Loucy (cell line): Measurements from ENCODE around the gene ANXA11.
"Not testable (repeated sequence)": the region's sequence is repeated elsewhere in the genome, so short reads cannot be mapped to it uniquely, and the experiment has no call there.

Source experiments
- H2AFZ ChIP-seq: fragments of 200-600 bp; sonication (generic); 2 replicates; pipeline ENCODE4 v1.6.0; 2016; ENCODE audit warnings: antibody characterized with exemption, mild to moderate bottlenecking, low read length, moderate library complexity
- H3F3A ChIP-seq: fragments of 200-600 bp; 2 replicates; pipeline ENCODE4 v1.6.0; 2016; ENCODE audit warnings: antibody characterized with exemption, low read depth, mild to moderate bottlenecking
- H3K27me3 ChIP-seq: fragments of 200-600 bp; sonication (generic); 2 replicates; pipeline ENCODE4 v1.6.1; 2014; ENCODE audit warnings: low read length, mild to moderate bottlenecking; ENCODE audit not compliant: insufficient read depth, poor library complexity, severe bottlenecking
- H3K36me3 ChIP-seq: fragments of 200-600 bp; sonication (generic); 2 replicates; pipeline ENCODE4 v1.6.1; 2016; ENCODE audit warnings: low read length; ENCODE audit not compliant: insufficient read depth
- H3K4me1 ChIP-seq: fragments of 200-600 bp; sonication (generic); 2 replicates; pipeline ENCODE4 v1.5.1; 2014; ENCODE audit warnings: low read length, mild to moderate bottlenecking; ENCODE audit not compliant: insufficient read depth, poor library complexity, severe bottlenecking
- H3K4me2 ChIP-seq: fragments of 200-600 bp; sonication (generic); 2 replicates; pipeline ENCODE4 v1.6.0; 2014; ENCODE audit warnings: antibody characterized with exemption, low read length, low read depth, mild to moderate bottlenecking; ENCODE audit not compliant: poor library complexity, severe bottlenecking
- H3K4me3 ChIP-seq: fragments of 200-600 bp; sonication (generic); 2 replicates; pipeline ENCODE4 v1.5.1; 2014; ENCODE audit warnings: low read length, mild to moderate bottlenecking, mixed read lengths; ENCODE audit not compliant: poor library complexity, severe bottlenecking
- H3K79me2 ChIP-seq: fragments of 200-600 bp; sonication (generic); 2 replicates; pipeline ENCODE4 v1.6.1; 2014; ENCODE audit warnings: low read length; ENCODE audit not compliant: insufficient read depth
- H3K9ac ChIP-seq: fragments of 200-600 bp; sonication (generic); 2 replicates; pipeline ENCODE4 v1.6.0; 2014; ENCODE audit warnings: mild to moderate bottlenecking, low read depth, low read length, moderate library complexity; ENCODE audit not compliant: poor library complexity, severe bottlenecking
- H3K9me2 ChIP-seq: fragments of 200-600 bp; sonication (generic); replicated peaks from 2 replicates; pipeline ENCODE4 v1.6.1; 2016; ENCODE audit warnings: low read depth, low read length, mixed read lengths
- H3K9me3 ChIP-seq: fragments of 200-600 bp; sonication (generic); 2 replicates; pipeline ENCODE4 v1.6.1; 2014; ENCODE audit warnings: mild to moderate bottlenecking, antibody characterized with exemption, low read length, low read depth; ENCODE audit not compliant: insufficient read depth
- H4K20me1 ChIP-seq: fragments of 200-600 bp; sonication (generic); 2 replicates; pipeline ENCODE4 v1.6.0; 2014; ENCODE audit warnings: antibody characterized with exemption, low read length, mild to moderate bottlenecking; ENCODE audit not compliant: insufficient read depth, poor library complexity, severe bottlenecking
- CTCF ChIP-seq: fragments of 200-600 bp; sonication (generic); conservative IDR thresholded peaks from 2 replicates; pipeline ENCODE4 v1.5.1; 2014; ENCODE audit warnings: mild to moderate bottlenecking, antibody characterized with exemption, low read length
- EZH2phosphoT487 ChIP-seq: fragments of 200-600 bp; IDR thresholded peaks from 2 replicates; pipeline ENCODE4 v1.6.1; 2018; ENCODE audit warnings: antibody characterized with exemption, mild to moderate bottlenecking, moderate library complexity, borderline replicate concordance

Gene ANXA11

GRCh38 chr10:80136134-80136571 lies 69.2 kb downstream of the ANXA11 start:
- Histone ChIP-seq H3K36me3 (no peaks in the 10 kb centered on the region), H3K4me1 (no peaks in the 10 kb centered on the region), H3K79me2 (no peaks in the 10 kb centered on the region), H2AFZ (no peak overlapping the region), H3K4me2 (no peak overlapping the region), H3K4me3 (no peak overlapping the region), H3F3A (no peaks in the 10 kb centered on the region), H4K20me1 (no peaks in the 10 kb centered on the region), H3K9me2 (no peaks in the 10 kb centered on the region), H3K27me3 (no peaks in the 10 kb centered on the region), H3K9ac (no peak overlapping the region), H3K9me3 (no peaks in the 10 kb centered on the region)
- TF ChIP-seq CTCF: no peak
- TF ChIP-seq EZH2phosphoT487: no peak

DNA sequence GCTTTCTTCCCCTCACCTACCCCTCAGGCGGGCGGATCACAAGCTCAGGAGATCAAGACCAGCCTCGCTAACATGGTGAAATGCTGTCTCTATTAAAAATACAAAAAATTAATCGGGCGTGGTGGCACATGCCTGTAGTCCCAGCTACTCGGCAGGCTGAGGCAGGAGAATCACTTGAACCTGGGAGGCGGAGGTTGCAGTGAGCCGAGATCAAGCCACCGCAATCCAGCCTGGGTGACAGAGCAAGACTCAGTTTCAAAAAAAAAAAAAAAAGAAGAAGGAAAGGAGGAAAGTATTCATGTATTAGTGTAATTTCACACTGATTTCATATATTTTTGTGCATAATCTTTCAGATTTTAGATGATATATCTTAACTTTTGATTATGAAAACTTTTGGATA lies 71.7 kb downstream of the ANXA11 start:
- not testable (repeated sequence) for H2AFZ ChIP-seq, H3K9ac ChIP-seq, H3K4me1 ChIP-seq, H3K27me3 ChIP-seq, H3K79me2 ChIP-seq, H3F3A ChIP-seq, H3K4me3 ChIP-seq, H3K9me2 ChIP-seq, H4K20me1 ChIP-seq, H3K9me3 ChIP-seq, H3K36me3 ChIP-seq, H3K4me2 ChIP-seq

DNA sequence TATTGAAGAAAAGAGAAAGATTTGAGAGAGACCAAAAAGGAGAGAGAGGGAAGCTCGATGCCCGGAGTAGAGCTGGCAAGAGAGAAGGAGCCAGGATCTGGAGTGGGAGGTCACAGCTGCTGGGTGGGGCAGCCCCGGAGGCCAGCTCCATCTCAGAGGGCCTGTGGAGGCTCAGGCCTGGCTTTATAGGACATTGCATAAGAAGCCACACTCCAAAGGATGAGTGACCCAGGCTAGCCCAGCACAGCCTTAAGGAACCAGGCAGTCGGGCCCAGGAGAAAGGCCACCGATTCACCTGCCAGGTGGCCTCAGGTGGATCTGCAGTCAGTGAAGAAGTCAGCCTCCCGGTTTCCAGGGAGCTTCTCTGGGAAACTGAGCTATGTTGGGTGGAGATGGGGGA lies 72.1 kb downstream of the ANXA11 start:
- no peak overlapping the region for H3K4me3 ChIP-seq
- H3F3A ChIP-seq: no peaks in the 10 kb centered on the region
- no peaks in the 10 kb centered on the region for H3K9me3 ChIP-seq
- no peak overlapping the region for H3K4me2 ChIP-seq
- TF ChIP-seq EZH2phosphoT487: no peak
- no peak for TF ChIP-seq CTCF
- H4K20me1 ChIP-seq: no peaks in the 10 kb centered on the region
- no peaks in the 10 kb centered on the region for H3K9me2 ChIP-seq
- no peak overlapping the region for H3K9ac ChIP-seq
- no peak overlapping the region for H2AFZ ChIP-seq
- no peaks in the 10 kb centered on the region for H3K36me3 ChIP-seq
- H3K79me2 ChIP-seq: no peaks in the 10 kb centered on the region
- H3K4me1 ChIP-seq: no peaks in the 10 kb centered on the region
- no peaks in the 10 kb centered on the region for H3K27me3 ChIP-seq

DNA sequence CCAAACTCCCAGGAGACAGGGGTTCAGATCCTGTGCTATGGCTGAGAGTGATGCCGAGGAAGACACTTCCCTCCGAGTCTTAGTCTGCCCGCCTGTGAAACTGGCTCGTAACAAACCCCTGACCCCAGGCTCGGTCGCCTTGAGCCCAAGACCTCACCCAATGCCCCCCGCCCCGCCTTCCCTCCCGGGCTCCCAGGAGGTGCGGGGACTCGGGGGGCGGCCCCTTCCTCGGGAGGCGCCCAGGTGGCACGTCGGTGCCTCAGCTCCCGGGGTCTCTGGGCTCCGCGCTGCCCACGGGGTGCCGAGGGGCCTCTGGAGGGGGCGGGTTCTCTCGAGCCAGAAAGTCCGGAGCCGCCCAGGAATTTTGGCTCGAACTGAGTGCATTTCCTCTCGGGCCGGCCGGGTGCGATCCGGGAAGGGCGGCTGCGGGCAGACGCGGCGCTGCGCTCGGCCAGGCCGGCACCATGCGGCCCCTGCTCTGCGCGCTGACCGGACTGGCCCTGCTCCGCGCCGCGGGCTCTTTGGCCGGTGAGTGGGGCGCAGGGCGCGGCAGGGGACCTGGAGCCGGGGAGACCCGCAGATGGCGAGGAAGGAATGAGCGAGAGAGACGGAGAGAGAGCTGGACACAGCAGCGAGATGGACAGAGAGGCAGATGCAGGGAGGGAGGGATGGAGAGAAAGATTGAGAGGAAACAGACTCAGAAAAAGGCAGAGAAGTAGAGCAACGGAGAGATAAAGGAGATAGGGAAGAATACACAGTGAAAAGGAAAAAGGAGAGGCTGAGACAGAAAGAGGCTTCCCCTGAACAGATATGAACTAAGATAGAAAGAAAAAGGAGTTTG lies 72.8 kb downstream of the ANXA11 start, which contains the start of gene PLAC9:
Gene PLAC9, plus strand, starts transcription at position 432 of the 841 bp plus-strand sequence. Its CDS starts 33 bp downstream, at position 465.
- no peak within 1 kb of the TSS for H3K9ac ChIP-seq

More for the DNA sequence above, 72.8 kb downstream of the ANXA11 start, which contains the start of gene PLAC9:
- H3K9me2 ChIP-seq: no peaks in the 10 kb centered on the region
- no peaks in the 10 kb centered on the region for H3K79me2 ChIP-seq
- no peak within 1 kb of the TSS for H3K4me2 ChIP-seq
- H2AFZ ChIP-seq: no peak within 1 kb of the TSS
- H4K20me1 ChIP-seq: no peaks in the 10 kb centered on the region
- TF ChIP-seq EZH2phosphoT487 (no peak), CTCF (no peak)
- H3K36me3 ChIP-seq: no peaks in the 10 kb centered on the region
- H3K4me3 ChIP-seq: no peak within 1 kb of the TSS
- H3K27me3 ChIP-seq: no peaks in the 10 kb centered on the region
- no peaks in the 10 kb centered on the region for H3F3A ChIP-seq
- no peaks in the 10 kb centered on the region for H3K9me3 ChIP-seq
- H3K4me1 ChIP-seq: no peaks in the 10 kb centered on the region
